ENCODE data around the gene GNA12.

The GNA12 gene

DNA sequence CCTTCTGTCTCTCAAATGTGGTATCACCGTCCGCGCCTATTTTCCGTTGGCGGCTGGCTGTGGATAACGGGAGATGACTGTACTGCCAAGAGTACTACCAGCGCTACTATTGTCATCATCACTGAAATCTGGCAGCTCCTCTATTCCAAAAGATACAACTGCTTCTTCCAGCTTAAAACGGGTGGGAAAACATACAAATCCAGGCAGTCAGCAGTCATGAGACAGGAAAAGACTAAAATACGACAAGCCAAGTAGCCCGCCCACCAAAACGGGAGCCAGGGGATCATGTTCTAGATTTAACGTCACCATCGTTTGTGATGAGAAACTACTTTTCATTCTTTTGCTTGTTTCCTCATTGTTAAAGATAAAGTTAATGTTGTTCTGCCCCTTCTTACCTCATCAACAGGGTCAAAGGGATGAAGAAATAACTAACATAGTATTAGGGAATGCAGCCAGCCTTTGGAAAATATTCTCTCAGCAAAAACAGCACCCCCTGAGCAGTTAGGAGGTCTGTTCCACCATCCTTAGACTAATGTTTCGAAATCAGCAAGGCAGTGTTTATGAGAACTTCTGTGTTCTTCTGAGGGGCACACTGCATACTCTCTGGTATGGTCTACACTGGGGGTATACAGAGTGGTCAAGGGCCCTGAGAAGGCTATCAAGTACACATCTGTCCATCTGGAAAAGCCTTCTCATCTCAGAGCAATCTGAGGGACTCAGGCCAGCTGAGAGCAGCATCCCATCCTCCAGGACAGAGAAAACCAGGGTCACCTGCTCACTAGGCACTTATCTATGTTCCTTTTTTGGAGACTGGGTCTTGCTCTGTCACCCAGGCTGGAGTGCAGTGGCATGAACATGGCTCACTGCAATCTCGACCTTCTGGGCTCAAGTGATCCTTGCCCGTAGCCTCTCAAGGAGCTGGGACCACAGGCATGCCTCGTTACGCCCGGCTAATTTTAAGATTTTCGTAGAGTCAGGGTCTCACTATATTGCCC lies 47.5 kb downstream of the GNA12 start:
- no peaks in the 10 kb centered on the region for H3K9me3 ChIP-seq (ENCODE audit: control insufficient read depth, low read length)
- peak; percentile 71 for DNase-seq (ENCODE audit: low read depth)
- peak overlapping the region; percentile 71 for H3K4me3 ChIP-seq (ENCODE audit: low read length)

DNA sequence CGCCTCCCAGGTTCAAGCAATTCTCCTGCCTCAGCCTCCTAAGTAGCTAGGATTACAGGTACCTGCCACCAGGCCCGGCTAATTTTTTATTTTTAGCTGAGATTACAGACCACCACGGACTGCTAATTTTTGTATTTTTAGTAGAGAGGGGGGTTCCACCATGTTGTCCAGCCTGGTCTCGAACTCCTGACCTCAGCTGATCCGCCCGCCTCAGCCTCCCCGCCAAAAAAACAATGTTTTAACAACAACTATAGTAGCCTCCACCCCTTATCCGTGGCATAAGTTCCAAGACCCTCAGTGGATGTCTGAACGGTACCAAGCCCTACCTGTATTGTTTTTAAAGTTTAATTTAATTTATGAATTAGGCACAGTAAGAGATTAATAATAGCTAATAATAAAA lies 48.2 kb downstream of the GNA12 start:
- H3K4me3 ChIP-seq (ENCODE audit: low read length): peak overlapping the region; percentile 71
- no peak for DNase-seq (ENCODE audit: low read depth)
- H3K9me3 ChIP-seq (ENCODE audit: control insufficient read depth, low read length): no peaks in the 10 kb centered on the region
- peaks cover 24% of the 10 kb centered on the region for H3K4me1 ChIP-seq (ENCODE audit: control insufficient read depth, insufficient read depth, low read length)
- H3K9ac ChIP-seq (ENCODE audit: low read length): peak overlapping the region; percentile 76
- no peaks in the 10 kb centered on the region for H3K27me3 ChIP-seq (replicated peaks; ENCODE audit: control insufficient read depth, insufficient read depth, low read length)
- peaks cover 39% of the 10 kb centered on the region for H3K36me3 ChIP-seq (ENCODE audit: control insufficient read depth, insufficient read depth, low read length, severe bottlenecking)

More for the DNA sequence above, 47.5 kb downstream of the GNA12 start:
- Histone ChIP-seq H3K4me1 (ENCODE audit: control insufficient read depth, insufficient read depth, low read length) (peaks cover 32% of the 10 kb centered on the region), H3K36me3 (ENCODE audit: control insufficient read depth, insufficient read depth, low read length, severe bottlenecking) (peaks cover 32% of the 10 kb centered on the region), H3K27me3 (replicated peaks; ENCODE audit: control insufficient read depth, insufficient read depth, low read length) (no peaks in the 10 kb centered on the region), H3K9ac (ENCODE audit: low read length) (peak overlapping the region; percentile 76)

DNA sequence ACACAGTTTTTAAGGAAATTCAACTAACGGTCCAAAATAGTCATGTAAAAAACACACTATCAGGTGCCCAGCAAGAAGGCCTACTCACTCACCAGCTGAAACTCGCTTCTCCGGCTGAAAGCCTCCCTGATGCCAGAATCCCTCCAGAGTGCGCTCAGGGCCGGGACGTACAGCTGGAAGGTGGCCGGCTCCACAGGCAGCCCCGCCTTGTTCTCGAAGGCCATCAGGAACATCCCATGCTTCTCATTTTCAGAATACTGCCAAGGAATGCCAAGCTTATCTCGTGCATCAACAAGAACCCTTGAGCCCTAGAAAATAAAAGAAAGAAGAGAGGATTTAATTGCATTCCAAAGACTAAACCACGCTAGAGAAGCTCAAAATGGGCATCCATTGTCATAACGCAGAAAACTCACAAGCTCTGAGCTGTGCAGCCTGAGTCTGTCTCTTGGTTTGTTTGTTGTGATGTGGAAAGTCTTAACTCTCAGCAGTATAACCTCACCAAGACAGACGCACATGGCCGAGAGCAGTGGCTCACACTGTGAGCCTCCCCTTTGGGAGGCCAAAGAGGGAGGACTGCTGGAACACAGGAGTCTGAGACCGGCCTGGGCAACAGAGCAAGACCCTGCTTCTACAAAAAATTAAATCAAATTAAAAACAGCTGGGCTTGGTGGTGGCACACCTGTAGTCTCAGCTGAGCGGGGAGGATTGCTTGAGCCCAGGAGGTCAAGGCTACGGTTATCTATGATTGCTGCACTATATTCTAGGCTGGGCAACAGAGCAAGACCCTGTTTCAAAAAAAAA lies 49.1 kb downstream of the GNA12 start:
- no peaks in the 10 kb centered on the region for H3K27me3 ChIP-seq (replicated peaks; ENCODE audit: control insufficient read depth, insufficient read depth, low read length)
- H3K4me3 ChIP-seq (ENCODE audit: low read length): no peak overlapping the region
- peaks cover 19% of the 10 kb centered on the region for H3K4me1 ChIP-seq (ENCODE audit: control insufficient read depth, insufficient read depth, low read length)
- no peaks in the 10 kb centered on the region for H3K9me3 ChIP-seq (ENCODE audit: control insufficient read depth, low read length)
- peaks cover 46% of the 10 kb centered on the region for H3K36me3 ChIP-seq (ENCODE audit: control insufficient read depth, insufficient read depth, low read length, severe bottlenecking)
- DNase-seq (ENCODE audit: low read depth): no peak
- no peak overlapping the region for H3K9ac ChIP-seq (ENCODE audit: low read length)

DNA sequence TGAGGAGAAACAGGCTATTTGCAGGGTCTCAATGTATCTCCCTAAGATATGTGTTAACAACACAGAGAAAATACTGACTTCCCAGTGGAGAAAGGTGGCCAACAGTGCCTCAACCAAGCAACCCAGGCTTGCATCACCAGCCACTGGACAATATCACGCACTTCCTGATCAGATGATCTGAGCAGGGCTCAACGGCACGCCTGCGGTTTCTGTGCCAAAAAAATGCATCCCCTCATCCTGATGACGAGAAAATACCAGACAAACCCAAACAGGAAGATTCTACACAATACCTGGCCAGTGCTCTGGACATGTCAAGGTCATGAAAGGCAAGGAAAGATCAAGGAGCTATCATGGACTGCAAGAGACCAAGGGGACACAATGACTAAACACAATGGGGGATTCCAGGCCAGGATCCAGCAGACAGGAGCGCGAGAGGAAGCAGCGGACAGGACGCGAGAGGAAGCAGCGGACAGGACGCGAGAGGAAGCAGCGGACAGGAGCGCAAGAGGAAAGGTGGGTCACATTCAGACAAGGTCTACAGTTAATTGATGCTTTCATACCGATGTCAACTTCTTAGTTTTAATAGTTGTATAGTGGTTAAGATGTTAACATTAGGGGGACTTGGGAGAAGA lies 51.1 kb downstream of the GNA12 start:
- Histone ChIP-seq H3K27me3 (replicated peaks; ENCODE audit: control insufficient read depth, insufficient read depth, low read length) (no peaks in the 10 kb centered on the region), H3K9ac (ENCODE audit: low read length) (no peak overlapping the region)
- no peak for DNase-seq (ENCODE audit: low read depth)

DNA sequence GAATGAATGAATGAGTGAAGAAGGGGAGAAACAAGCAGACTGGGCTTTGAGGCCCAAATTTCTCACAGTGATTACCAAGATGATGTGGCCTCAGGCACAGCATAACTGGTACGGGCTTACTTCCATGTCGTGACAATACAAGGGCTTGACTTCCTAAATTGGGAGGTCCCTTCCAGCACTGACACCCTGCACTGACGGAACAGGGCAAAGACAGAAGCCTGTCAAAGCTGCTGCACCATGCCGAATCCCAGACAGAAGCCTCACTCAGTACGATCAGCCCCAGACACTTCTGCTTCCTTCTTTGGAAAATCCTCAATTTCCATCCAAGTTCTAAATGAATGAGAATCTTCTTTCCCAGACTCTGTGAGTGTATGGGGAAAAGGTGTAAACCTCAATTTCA lies 51.9 kb downstream of the GNA12 start:
- no peak overlapping the region for H3K4me3 ChIP-seq (ENCODE audit: low read length)
- H3K4me1 ChIP-seq (ENCODE audit: control insufficient read depth, insufficient read depth, low read length): peaks cover 19% of the 10 kb centered on the region
- no peaks in the 10 kb centered on the region for H3K27me3 ChIP-seq (replicated peaks; ENCODE audit: control insufficient read depth, insufficient read depth, low read length)
- no peaks in the 10 kb centered on the region for H3K9me3 ChIP-seq (ENCODE audit: control insufficient read depth, low read length)
- no peak for DNase-seq (ENCODE audit: low read depth)
- H3K9ac ChIP-seq (ENCODE audit: low read length): no peak overlapping the region
- H3K36me3 ChIP-seq (ENCODE audit: control insufficient read depth, insufficient read depth, low read length, severe bottlenecking): peaks cover 51% of the 10 kb centered on the region

More for the DNA sequence above, 51.1 kb downstream of the GNA12 start:
- peaks cover 47% of the 10 kb centered on the region for H3K36me3 ChIP-seq (ENCODE audit: control insufficient read depth, insufficient read depth, low read length, severe bottlenecking)
- no peak overlapping the region for H3K4me3 ChIP-seq (ENCODE audit: low read length)
- peaks cover 19% of the 10 kb centered on the region for H3K4me1 ChIP-seq (ENCODE audit: control insufficient read depth, insufficient read depth, low read length)
- no peaks in the 10 kb centered on the region for H3K9me3 ChIP-seq (ENCODE audit: control insufficient read depth, low read length)

DNA sequence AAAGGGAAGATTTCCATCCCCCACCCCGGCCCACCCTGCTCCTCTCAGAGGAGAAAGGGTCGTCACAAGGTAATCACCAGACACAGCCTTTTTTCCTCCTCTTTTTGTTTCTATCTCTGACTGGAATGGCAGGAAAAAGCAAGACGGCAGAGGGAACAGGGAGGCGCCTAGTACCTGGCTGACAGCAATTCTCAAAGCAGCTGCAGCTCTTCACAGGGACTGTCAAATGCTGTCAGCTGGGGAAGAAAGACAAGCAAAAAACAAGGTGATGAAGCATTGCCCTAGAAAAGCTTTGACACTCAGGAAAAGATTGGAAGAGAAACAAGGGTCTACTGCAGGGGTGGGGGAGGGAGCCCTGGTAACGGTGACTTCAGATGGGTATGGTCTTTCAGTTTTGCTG lies 52.7 kb downstream of the GNA12 start:
- H3K27me3 ChIP-seq (replicated peaks; ENCODE audit: control insufficient read depth, insufficient read depth, low read length): no peaks in the 10 kb centered on the region
- H3K9me3 ChIP-seq (ENCODE audit: control insufficient read depth, low read length): no peaks in the 10 kb centered on the region
- DNase-seq (ENCODE audit: low read depth): no peak
- peaks cover 11% of the 10 kb centered on the region for H3K4me1 ChIP-seq (ENCODE audit: control insufficient read depth, insufficient read depth, low read length)
- peaks cover 54% of the 10 kb centered on the region for H3K36me3 ChIP-seq (ENCODE audit: control insufficient read depth, insufficient read depth, low read length, severe bottlenecking)
- no peak overlapping the region for H3K4me3 ChIP-seq (ENCODE audit: low read length)
- H3K9ac ChIP-seq (ENCODE audit: low read length): no peak overlapping the region

DNA sequence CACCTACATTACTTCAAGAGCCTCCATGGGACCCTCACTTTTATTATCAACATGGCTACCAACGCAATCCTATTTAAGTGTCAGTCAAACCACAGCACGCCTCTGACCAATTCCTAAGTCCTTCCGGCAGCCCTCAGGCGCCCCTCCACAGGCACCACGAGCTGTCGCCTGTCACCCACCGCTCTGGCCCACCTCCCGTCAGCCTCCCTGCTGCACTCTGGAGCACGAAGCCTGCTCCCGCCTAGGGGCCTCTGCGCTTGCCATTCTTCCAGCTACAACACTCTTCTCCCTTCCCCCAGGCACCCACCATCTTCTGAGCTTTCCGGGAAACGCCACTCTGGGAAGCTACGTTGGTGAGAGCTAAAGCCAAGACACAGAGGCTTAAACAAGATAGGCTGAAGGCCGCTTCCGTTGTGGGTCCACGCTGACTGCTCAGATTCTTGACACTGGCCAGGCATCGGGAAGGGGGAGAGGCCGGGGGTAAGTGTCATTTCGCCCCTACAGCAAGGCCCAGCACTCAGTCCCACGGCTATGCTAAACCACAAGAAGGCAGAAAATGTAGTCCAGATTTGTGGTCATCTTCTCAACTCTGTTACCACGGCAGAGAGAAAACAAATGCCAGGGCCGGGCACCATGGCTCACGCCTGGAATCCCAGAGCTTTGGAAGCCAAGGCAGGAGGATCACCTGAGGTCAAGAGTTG lies 56.7 kb downstream of the GNA12 start:
- DNase-seq (ENCODE audit: low read depth): no peak
- H3K36me3 ChIP-seq (ENCODE audit: control insufficient read depth, insufficient read depth, low read length, severe bottlenecking): peaks cover 35% of the 10 kb centered on the region

DNA sequence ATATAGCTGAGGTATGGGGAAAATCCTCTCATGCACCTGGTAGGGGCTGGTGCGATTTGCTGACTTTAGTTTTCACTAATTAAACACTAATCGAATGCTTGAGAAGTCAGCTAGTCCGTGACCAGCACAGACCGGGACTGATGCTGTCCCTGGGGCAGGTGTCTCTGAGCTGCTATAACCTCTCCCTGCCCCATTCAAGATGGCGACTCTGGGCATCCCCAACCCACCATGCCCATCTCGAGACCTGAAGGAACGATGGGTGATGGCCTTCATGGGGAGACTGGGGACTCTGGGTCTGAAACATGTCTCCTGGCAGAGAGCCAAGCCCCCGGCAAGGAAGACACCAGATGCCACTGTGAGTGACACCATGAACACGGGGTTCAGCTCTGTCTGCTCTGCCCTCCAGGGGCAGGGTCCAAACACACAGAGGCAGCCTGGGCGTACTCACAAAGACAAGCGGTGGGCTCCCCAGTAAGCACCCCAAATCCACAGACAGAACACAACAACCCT lies 57.4 kb downstream of the GNA12 start:
- DNase-seq (ENCODE audit: low read depth): no peak
- Histone ChIP-seq H3K4me3 (ENCODE audit: low read length) (no peak overlapping the region), H3K27me3 (replicated peaks; ENCODE audit: control insufficient read depth, insufficient read depth, low read length) (no peaks in the 10 kb centered on the region), H3K36me3 (ENCODE audit: control insufficient read depth, insufficient read depth, low read length, severe bottlenecking) (peaks cover 28% of the 10 kb centered on the region), H3K9me3 (ENCODE audit: control insufficient read depth, low read length) (no peaks in the 10 kb centered on the region), H3K9ac (ENCODE audit: low read length) (no peak overlapping the region), H3K4me1 (ENCODE audit: control insufficient read depth, insufficient read depth, low read length) (peaks cover 9% of the 10 kb centered on the region)

More for the DNA sequence above, 56.7 kb downstream of the GNA12 start:
- no peak overlapping the region for H3K9ac ChIP-seq (ENCODE audit: low read length)
- H3K9me3 ChIP-seq (ENCODE audit: control insufficient read depth, low read length): no peaks in the 10 kb centered on the region
- H3K4me1 ChIP-seq (ENCODE audit: control insufficient read depth, insufficient read depth, low read length): peaks cover 9% of the 10 kb centered on the region
- H3K4me3 ChIP-seq (ENCODE audit: low read length): no peak overlapping the region
- H3K27me3 ChIP-seq (replicated peaks; ENCODE audit: control insufficient read depth, insufficient read depth, low read length): no peaks in the 10 kb centered on the region

DNA sequence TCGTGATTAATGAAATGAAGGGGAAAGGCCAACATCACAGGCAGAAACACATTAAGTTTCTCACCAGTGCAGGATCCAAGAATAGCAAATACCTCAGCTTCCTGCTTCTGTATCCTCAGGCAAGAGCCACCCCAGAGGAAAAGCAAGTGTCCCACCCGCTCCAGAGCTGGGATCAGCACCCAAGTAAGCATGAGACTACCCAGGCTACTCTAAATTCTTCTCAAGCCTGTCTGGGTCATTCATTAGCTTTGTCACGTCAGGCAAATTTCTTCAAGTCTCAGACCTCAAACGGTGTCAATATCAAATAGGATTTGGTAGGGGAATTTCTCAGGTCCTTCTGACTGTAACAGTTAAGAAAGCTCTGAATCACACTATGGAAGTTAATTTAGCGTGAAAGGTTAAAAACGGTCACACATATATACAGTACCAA lies 59.0 kb downstream of the GNA12 start:
- H3K4me3 ChIP-seq (ENCODE audit: low read length): no peak overlapping the region
- H3K36me3 ChIP-seq (ENCODE audit: control insufficient read depth, insufficient read depth, low read length, severe bottlenecking): peaks cover 14% of the 10 kb centered on the region
- peak; percentile 48 for DNase-seq (ENCODE audit: low read depth)
- no peaks in the 10 kb centered on the region for H3K27me3 ChIP-seq (replicated peaks; ENCODE audit: control insufficient read depth, insufficient read depth, low read length)
- H3K4me1 ChIP-seq (ENCODE audit: control insufficient read depth, insufficient read depth, low read length): peaks cover 9% of the 10 kb centered on the region
- no peak overlapping the region for H3K9ac ChIP-seq (ENCODE audit: low read length)
- no peaks in the 10 kb centered on the region for H3K9me3 ChIP-seq (ENCODE audit: control insufficient read depth, low read length)

DNA sequence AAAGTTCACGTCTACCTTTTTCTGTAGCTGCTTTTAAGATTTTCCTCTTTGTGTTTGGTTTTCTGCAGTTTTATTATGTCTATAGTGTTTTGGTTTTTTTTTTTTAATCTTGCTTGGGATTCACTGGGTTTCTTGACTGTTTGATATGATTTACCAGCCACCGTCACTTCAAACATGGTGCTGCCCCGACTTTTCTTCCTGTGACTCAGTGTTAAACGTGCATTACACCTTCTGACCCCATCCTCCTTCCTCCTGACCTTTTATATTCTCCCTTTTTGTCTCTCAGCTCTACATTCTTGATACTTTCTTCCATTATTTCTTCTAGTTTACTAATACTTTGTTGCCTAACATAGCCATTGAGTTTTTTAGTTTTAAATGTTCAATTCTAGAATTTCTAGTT lies 61.5 kb downstream of the GNA12 start:
- Histone ChIP-seq H3K27me3 (replicated peaks; ENCODE audit: control insufficient read depth, insufficient read depth, low read length) (no peaks in the 10 kb centered on the region), H3K36me3 (ENCODE audit: control insufficient read depth, insufficient read depth, low read length, severe bottlenecking) (peaks cover 12% of the 10 kb centered on the region), H3K9ac (ENCODE audit: low read length) (no peak overlapping the region), H3K4me1 (ENCODE audit: control insufficient read depth, insufficient read depth, low read length) (peaks cover 24% of the 10 kb centered on the region), H3K4me3 (ENCODE audit: low read length) (no peak overlapping the region), H3K9me3 (ENCODE audit: control insufficient read depth, low read length) (no peaks in the 10 kb centered on the region)
- DNase-seq (ENCODE audit: low read depth): no peak
